Hematopoietic multipotent progenitor cell treated with erythropoietin and hydrocortisone succinate and interleukin-3 and kit ligand, for 15 days (in vitro differentiated cells): ENCODE measurements around the gene GRPEL2.
"Not testable (repeated sequence)": the region's sequence is repeated elsewhere in the genome, so short reads cannot be mapped to it uniquely, and the experiment has no call there.

Experiments used
- DNase-seq: peaks from one replicate; pipeline ENCODE4 v3.0.0-alpha.2; 2015; ENCODE audit warnings: low spot score

Gene GRPEL2

DNA sequence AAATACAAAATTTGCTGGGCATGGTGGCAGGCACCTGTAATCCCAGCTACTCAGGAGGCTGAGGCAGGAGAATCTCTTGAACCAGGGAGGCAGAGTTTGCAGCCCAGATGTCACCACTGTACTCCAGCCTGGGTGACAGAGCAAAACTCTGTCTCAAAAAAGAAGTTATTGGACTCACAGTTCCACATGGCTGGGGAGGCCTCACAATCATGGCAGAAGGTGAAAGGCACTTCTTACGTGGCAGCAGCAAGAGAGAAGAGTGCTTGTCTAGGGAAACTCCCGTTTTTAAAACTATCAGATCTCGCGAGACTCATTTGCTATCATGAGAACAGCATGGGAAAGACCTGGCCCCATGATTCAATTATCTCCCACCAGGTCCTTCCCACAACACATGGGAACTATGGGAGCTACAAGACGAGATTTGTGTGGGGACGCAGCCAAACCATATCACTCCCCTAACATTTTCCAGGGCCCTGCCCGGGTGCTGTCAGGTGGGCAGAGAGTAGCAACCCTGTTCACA is 53.5 kb downstream of the GRPEL2 start:
- not testable (repeated sequence) for DNase-seq

DNA sequence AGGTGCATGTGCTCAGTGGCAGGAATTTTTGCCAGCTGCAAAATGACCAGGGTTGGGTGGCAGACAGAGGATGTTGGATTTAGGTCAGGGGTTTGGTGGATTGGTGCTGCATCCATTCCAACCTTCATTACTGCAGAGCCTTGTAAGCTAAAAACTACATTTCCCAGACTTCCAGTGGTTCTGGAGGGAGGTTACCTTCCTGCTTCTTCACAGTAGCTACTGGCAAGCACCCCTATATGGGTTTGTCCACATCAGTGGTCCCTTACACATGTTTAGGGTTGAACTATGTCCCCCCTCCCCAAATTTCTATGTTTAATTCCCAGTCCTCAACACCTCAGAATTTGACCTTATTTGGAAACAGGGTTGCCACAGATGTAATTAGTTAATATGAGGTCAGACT is 54.5 kb downstream of the GRPEL2 start:
- no peak for DNase-seq

DNA sequence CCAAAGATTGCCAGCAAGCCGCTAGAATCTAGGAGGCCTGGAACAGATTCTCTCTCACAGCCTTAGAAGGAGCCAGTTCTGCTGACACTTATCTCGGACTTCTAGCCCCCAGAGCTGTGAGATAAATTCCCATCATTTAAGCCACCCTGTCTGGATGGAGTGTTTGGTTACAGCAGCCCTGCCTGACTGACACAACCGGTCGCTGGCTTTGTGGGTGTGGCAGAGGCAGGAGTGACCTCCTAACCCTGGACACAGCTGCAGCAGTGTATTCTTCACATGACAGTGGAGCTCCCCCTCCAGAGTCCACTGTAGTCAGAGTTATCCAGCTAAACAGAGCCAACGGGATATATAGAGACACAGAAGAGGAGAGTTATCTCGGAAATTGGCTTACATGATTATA is 55.0 kb downstream of the GRPEL2 start:
- DNase-seq: no peak

DNA sequence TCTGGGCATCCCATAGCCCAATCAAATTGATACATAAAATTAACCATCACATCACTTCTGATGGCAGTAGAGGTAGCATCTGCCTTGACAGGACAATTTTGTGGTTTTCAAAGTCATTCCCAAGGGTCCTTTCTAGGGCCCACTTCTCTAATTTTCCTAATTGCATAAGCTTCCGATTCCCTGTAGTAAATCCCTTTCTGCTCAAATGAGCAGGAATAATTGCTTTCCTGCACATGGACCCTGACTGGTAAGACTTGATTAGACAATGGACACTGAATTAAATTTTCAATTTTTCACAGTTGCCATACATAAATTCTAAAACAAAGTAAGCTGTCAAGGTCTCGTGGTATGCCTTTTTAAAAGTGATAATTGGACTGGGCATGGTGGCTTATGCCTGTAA is 55.8 kb downstream of the GRPEL2 start:
- DNase-seq: no peak

DNA sequence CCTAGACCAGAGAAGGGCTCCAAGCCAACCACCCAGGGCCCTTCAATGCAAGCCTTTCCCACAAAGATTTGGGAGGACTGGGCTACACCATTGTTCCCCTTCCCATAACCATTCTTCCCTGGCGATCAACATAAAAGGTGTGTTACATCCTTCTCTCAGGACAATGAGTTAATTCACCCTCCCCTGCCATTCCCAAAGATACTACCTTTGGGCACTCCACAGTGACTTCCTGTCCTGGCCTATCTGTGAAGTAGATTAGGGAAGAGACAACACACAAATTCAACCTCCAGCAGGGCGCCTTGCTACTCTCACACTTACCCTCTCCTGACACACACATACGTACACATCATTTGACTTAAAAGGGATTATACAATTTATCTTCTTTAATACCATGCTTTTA is 57.0 kb downstream of the GRPEL2 start:
- DNase-seq: no peak
